Loucy (cell line): ENCODE results near the gene AKR1B15.

ENCODE experiments used
- CTCF ChIP-seq: fragments of 200-600 bp; sonication (generic); conservative IDR thresholded peaks from 2 replicates; pipeline ENCODE4 v1.5.1; 2014; ENCODE audit warnings: mild to moderate bottlenecking, antibody characterized with exemption, low read length
- EZH2phosphoT487 ChIP-seq: fragments of 200-600 bp; IDR thresholded peaks from 2 replicates; pipeline ENCODE4 v1.6.1; 2018; ENCODE audit warnings: antibody characterized with exemption, mild to moderate bottlenecking, moderate library complexity, borderline replicate concordance

- TF ChIP-seq CTCF = no peak
- TF ChIP-seq EZH2phosphoT487 = no peak
Measured at GRCh38 chr7:134528749-134529148, 20.2 kb upstream of the AKR1B15 start.
